Stimulated activated CD8-positive, alpha-beta memory T cell treated with anti-CD3 and anti-CD28 coated beads, Interleukin-4, amount 100 ng/mL, for 24 hours (primary cell): ENCODE measurements around the gene RUNX2.
"Not testable (repeated sequence)": the region's sequence is repeated elsewhere in the genome, so short reads cannot be mapped to it uniquely, and the experiment has no call there.

Experiments used
- DNase-seq: peaks from one replicate; pipeline ENCODE4 v3.0.0-alpha.2; 2020; ENCODE audit warnings: low read depth

The RUNX2 gene

GRCh38 chr6:45327956-45328522, at the start of gene RUNX2:
TSS of gene RUNX2 (plus strand) at chr6:45328330. CDS start at chr6:45328727, 397 bp downstream.
- no peak for DNase-seq

- DNase-seq = no peak
Measured at GRCh38 chr6:45278367-45278766, 49.8 kb upstream of the RUNX2 start.

GRCh38 chr6:45286707-45287106, 41.4 kb upstream of the RUNX2 start:
- not testable (repeated sequence) for DNase-seq

- DNase-seq = no peak
Measured at GRCh38 chr6:45289751-45290514, 38.2 kb upstream of the RUNX2 start.

DNA sequence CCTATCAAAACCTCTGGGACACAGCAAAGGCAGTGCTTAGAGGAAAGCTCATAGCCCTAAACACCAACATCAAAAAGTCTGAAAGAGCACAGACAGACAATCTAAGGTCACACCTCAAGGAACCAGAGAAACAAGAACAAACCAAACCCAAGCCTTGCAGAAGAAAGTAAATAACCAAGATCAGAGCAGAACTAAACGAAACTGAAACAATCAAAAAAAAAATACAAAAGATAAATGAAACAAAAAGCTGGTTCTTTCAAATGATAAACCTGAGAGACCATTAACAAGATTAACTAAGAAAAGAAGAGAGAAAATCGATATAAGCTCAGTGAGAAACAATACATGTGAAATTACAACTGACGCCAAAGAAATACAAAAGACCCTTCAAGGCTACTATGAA, 34.8 kb upstream of the RUNX2 start:
- no peak for DNase-seq

DNA sequence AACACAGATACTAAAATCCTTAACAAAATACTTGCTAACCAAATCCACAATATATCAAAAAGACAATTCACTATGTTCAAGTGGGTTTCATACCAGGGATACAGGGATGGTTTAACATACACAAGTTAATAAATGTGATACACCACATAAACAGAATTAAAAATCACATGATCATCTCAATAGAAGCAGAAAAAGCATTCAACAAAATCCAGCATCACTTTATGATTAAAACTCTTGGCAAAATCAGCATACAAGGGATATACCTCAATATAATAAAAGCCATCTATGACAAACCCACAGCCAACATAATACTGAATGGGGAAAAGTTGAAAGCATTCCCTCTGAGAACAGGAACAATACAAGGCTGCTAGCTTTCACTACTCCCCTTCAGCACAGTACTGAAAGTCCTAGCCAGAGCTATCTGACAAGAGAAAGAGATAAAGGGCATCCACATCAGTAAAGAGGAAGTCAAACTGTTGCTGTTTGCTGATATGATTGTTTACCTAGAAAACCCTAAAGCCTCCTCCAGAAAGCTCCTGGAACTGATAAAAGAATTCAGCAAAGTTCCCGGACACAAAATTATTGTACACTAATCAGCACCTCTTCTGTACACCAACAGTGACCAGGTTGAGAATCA, 33.9 kb upstream of the RUNX2 start:
- DNase-seq = not testable (repeated sequence)

- no peak for DNase-seq
Measured at GRCh38 chr6:45297320-45297719, 30.8 kb upstream of the RUNX2 start.

GRCh38 chr6:45299096-45299581, 29.0 kb upstream of the RUNX2 start:
- no peak for DNase-seq

DNA sequence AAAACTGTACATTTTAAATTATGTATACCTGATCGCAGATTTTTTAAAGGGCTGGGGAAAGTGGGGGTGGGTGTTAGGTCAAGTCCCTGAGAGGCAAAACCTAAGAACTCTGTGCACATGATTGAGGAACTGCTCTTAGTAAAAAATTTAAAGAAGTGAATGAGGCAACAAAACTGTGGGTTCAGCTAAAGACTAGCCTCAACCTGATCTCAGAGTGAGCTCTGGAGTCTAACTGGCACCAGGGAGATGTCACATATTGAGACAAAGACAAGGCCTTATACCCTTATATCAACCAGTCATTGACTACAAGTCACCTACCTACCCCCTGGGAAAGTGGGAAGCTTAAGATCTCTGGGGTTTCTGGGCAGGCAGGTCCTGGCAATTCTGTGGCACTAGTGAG, 27.4 kb upstream of the RUNX2 start:
- DNase-seq = no peak

DNA sequence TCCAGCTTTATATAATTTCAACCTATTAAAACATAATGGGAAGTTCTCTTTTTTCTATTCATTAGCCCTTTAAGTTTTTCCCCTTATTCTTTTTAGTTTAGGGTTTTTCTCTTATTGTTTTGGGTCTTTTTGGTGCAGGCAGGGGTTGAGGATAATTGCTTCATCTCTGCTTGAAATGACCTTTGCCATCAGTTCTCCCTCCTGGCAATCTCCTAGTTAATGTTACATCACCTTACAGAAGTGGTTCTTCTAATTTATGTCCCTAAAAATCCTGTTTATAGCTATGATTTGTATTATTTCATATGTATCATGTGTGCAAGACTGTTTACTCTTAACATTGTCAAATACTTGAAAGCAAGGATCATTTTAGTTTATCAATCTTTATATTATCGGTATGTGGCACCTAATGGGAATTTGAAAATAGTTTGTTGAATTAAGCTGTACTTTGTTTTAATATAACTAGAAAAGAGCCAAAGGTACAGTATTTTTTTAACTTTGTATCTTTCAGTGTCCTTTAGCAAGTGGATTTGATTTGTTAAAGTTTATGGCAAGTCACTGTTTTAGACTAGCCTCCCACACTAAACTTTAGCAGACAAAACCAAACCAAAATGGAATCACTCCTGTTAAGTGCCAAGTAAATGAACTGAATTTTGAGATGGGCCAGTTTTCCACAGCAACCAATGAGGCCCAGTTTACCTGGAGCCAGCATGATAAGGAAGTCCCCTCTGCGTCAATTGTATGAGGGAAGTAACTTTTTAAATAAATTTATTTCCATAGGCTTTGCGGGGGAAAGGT, 26.6 kb upstream of the RUNX2 start:
- DNase-seq = no peak

DNA sequence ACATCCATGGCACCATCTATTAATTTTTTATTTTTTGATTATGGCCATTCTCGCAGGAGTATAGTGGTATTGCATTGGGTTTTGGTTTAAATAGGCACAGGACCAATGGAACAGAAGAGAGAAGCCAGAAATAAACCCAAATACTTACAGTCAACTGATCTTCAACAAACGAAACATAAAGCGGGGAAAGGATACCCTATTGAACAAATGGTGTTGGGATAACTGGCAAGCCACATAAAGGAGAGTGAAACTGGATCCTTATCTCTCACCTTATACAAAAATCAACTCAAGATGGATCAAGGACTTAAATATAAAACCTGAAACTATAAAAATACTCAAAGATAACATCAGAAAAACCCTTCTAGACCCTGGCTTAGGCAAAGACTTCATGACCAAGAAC, 25.3 kb upstream of the RUNX2 start:
- DNase-seq = no peak

- no peak for DNase-seq
Measured at GRCh38 chr6:45305546-45305945, 22.6 kb upstream of the RUNX2 start.

GRCh38 chr6:45310118-45310788, 17.9 kb upstream of the RUNX2 start:
- DNase-seq = no peak

- DNase-seq = no peak
Measured at GRCh38 chr6:45314146-45314545, 14.0 kb upstream of the RUNX2 start.

DNA sequence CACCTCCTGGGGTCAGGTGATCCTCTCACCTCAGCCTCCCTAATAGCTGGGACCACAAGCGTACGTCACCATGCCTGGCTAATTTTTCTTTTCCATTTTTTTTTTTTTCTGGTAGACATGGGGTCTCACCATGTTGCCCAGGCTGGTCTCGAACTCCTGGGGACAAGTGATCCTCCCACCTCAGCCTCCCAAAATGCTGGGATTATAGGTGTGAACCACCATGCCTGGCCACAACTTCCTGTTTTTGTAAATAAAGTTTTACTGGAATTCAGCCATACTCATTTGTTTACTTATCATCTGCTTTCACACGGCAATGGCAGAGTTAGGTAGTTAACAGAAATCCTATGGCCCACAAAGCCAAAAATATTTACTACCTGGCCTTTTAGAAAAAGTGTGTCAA, 7.8 kb upstream of the RUNX2 start:
- DNase-seq = no peak

DNA sequence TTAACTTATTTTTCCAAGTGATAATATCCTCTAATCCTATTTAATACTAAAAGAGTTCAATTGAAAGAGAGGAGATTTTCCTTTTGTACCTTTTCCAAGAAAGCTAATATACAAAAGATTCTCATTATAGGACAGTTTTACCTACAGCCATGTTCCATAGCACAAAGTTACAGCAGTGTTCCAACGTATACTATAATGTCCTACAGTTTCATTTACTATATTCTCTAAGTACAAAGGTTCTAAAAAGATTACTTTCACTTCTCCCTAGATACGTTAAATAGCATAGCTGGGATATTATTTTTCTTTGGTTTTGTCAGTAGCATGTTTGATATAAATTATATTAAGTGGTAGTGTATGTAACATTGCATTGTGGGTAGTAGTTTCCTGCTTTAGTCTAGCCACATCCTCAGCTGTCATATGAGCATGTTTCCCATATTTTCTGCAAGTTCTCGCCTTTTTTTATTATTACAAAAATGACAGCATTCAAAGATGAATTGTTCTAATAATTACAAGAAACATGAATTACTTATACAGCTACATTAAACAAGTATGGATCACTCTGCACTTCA, 4.4 kb upstream of the RUNX2 start:
- no peak for DNase-seq

GRCh38 chr6:45326698-45327417, 1.3 kb upstream of the RUNX2 start:
- DNase-seq = no peak

GRCh38 chr6:45328523-45328922, 393 bp downstream of the RUNX2 start:
- DNase-seq = no peak

DNA sequence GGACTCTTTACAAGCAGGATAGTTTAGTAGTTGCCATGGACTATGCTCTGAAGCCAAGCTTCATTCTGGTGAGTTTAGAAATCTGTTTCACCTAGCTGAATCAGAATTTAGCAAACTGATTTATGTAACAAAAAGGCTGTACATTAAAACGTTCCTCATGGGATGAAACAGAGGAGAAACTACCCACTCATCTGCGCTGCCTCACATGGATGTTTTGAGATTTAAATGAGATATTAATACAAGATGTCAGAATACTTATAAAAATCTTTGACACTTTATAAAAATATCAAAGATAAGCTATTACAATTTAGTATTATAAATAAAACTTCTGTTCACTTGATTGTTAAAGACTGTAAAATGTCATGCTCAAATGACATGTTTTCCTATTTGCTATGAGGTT, 16.8 kb downstream of the RUNX2 start:
- no peak for DNase-seq

DNA sequence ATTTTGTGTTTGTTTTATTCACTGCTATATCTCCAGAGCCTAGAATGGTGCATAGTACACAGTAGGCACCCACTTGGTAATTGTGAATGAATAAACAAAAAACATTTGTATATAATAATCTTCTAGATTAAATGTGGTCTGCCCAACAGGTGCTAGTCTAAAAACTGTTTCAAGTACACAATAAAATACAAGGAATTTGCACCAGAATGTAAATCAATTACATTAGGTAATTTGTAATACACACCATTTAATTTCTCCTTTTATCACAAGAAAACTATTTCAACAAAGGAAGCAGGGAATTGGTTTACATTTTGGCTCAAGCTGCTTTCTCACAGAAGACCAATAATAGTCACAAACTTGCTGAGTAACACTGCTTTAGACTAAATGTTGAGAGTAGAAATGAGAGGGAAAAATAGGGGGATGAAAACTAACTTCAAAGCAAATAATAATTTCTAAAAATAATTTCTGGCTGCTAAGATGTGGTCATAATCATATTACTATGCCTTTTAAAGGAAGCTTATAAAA, 22.1 kb downstream of the RUNX2 start:
- no peak for DNase-seq

DNA sequence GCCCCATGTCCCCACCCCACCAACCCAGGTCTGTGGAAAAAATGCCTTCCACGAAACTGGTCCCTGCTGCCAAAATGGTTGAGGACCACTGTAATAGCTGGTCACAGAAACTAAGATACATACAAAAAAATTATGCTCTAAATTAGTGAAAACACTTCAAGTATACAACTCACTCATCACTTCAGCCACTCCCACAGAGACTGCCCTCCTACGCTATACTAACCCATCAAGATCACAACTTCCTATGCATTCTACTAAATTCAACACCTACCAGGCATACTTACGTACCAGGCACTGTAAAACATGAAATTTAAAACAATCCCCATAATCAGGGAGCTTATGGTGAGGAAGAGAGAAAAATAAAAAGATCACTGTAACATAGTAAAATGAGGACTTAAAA, 22.9 kb downstream of the RUNX2 start:
- DNase-seq = no peak
